IMR-90 (cell line): ENCODE measurements around the gene BFSP1. TPM values are rescaled to one million over a fixed set of nuclear protein-coding genes. Genes with fewer than 3 reads are reported as not detected.

Experiments
- ATAC-seq: fragments of 200-7000 bp; cut with Tn5 transposase; 2 replicates; pipeline ENCODE4 v1.9.1; 2020; ENCODE audit warnings: low read depth, mild to moderate bottlenecking, moderate library complexity
- BruUV-seq: library from RNA; stranded (reverse); fragments of 400-500 nt; replicated peaks from 2 replicates; lab custom pipeline; 2021; lab: Mats Ljungman, UMichigan
- CTCF ChIA-PET: fragments of 300-600 bp; formaldehyde crosslinking; extraction: SDS; loops from one replicate; lab custom pipeline; 2021; ENCODE audit warnings: antibody characterized with exemption; lab: Yijun Ruan, JAX
- POLR2A ChIA-PET: fragments of 300-600 bp; sonication (Branson Sonifier 250); formaldehyde crosslinking; loops from one replicate; lab custom pipeline; 2022; ENCODE audit warnings: antibody characterized with exemption; ENCODE audit not compliant: unreplicated experiment; lab: Charles Lee
- DNase-seq: peaks from one replicate; pipeline ENCODE4 v3.0.0; 2013
- H2AFZ ChIP-seq: replicated peaks from 2 replicates; pipeline ENCODE3; 2013; ENCODE audit warnings: low read length, mild to moderate bottlenecking; ENCODE audit not compliant: poor library complexity
- H2AK5ac ChIP-seq: 2 replicates; pipeline ENCODE4 v1.6.1; 2013; ENCODE audit warnings: low read depth, low read length, inconsistent platforms
- H2AK9ac ChIP-seq: replicated peaks from 2 replicates; pipeline ENCODE3; 2013; ENCODE audit warnings: mild to moderate bottlenecking, low read depth, low read length, moderate library complexity; ENCODE audit not compliant: poor library complexity
- H2BK120ac ChIP-seq: 2 replicates; pipeline ENCODE4 v1.6.1; 2013; ENCODE audit warnings: low read depth, low read length, inconsistent platforms
- H2BK15ac ChIP-seq: 3 replicates; pipeline ENCODE4 v1.6.1; 2013; ENCODE audit warnings: low read depth, low read length, inconsistent platforms
- H2BK20ac ChIP-seq: 2 replicates; pipeline ENCODE4 v1.6.1; 2013; ENCODE audit warnings: low read depth, mild to moderate bottlenecking, inconsistent platforms, low read length, moderate library complexity
- H2BK5ac ChIP-seq: 2 replicates; pipeline ENCODE4 v1.6.1; 2013; ENCODE audit warnings: mild to moderate bottlenecking, low read depth, low read length, inconsistent platforms; ENCODE audit not compliant: poor library complexity, severe bottlenecking
- H3K14ac ChIP-seq: replicated peaks from 2 replicates; pipeline ENCODE4 v1.6.1; 2013; ENCODE audit warnings: low read depth, low read length, inconsistent platforms
- H3K18ac ChIP-seq: 2 replicates; pipeline ENCODE4 v1.6.1; 2013; ENCODE audit warnings: low read depth, low read length, control low read depth
- H3K23ac ChIP-seq: 2 replicates; pipeline ENCODE4 v1.6.1; 2013; ENCODE audit warnings: low read depth, low read length, inconsistent platforms
- H3K27ac ChIP-seq: 2 replicates; pipeline ENCODE4 v1.5.1; 2013; ENCODE audit warnings: mild to moderate bottlenecking, control low read depth, low read length; ENCODE audit not compliant: insufficient read depth
- H3K27me3 ChIP-seq: 2 replicates; pipeline ENCODE4 v1.6.1; 2013; ENCODE audit warnings: low read length; ENCODE audit not compliant: control insufficient read depth, insufficient read depth
- H3K36me3 ChIP-seq: 2 replicates; pipeline ENCODE4 v1.6.1; 2013; ENCODE audit warnings: low read length, mixed read lengths; ENCODE audit not compliant: control insufficient read depth, insufficient read depth
- H3K4ac ChIP-seq: 2 replicates; pipeline ENCODE4 v1.6.1; 2013; ENCODE audit warnings: low read depth, low read length, inconsistent platforms
- H3K4me1 ChIP-seq: 2 replicates; pipeline ENCODE4 v1.6.1; 2013; ENCODE audit warnings: low read length, mixed read lengths; ENCODE audit not compliant: control insufficient read depth, insufficient read depth
- H3K4me2 ChIP-seq: 2 replicates; pipeline ENCODE4 v1.6.1; 2013; ENCODE audit warnings: low read depth, mild to moderate bottlenecking, control low read depth, low read length, moderate library complexity
- H3K4me3 ChIP-seq: 2 replicates; pipeline ENCODE4 v1.5.1; 2013; ENCODE audit warnings: low read depth, mild to moderate bottlenecking, control low read depth, low read length, moderate library complexity; ENCODE audit not compliant: insufficient read depth
- H3K56ac ChIP-seq: 2 replicates; pipeline ENCODE4 v1.6.1; 2013; ENCODE audit warnings: low read length, inconsistent platforms; ENCODE audit not compliant: insufficient read depth; ENCODE audit errors: extremely low read depth
- H3K79me1 ChIP-seq, 2 experiments: 2 replicates each; pipeline ENCODE4 v1.6.1; 2013; ENCODE audit warnings: low read length in 2 of 2, inconsistent platforms in 1 of 2, low read depth in 1 of 2
- H3K9ac ChIP-seq: 2 replicates; pipeline ENCODE4 v1.6.1; 2013; ENCODE audit warnings: low read depth, low read length, control low read depth
- H3K9me1 ChIP-seq: 2 replicates; pipeline ENCODE4 v1.6.1; 2013; ENCODE audit warnings: low read length, inconsistent platforms; ENCODE audit not compliant: insufficient read depth
- H3K9me3 ChIP-seq: 2 replicates; pipeline ENCODE4 v1.6.1; 2013; ENCODE audit warnings: low read length; ENCODE audit not compliant: control insufficient read depth, insufficient read depth
- H4K20me1 ChIP-seq: 2 replicates; pipeline ENCODE4 v1.6.1; 2013; ENCODE audit warnings: low read length, inconsistent platforms; ENCODE audit not compliant: insufficient read depth
- H4K5ac ChIP-seq: 2 replicates; pipeline ENCODE4 v1.6.1; 2013; ENCODE audit warnings: mild to moderate bottlenecking, low read depth, low read length, control low read depth
- H4K8ac ChIP-seq, 2 experiments: 2 replicates each; pipeline ENCODE4 v1.6.1; 2013; ENCODE audit warnings: low read depth in 2 of 2, low read length in 2 of 2, control low read depth in 1 of 2, inconsistent platforms in 1 of 2
- H4K91ac ChIP-seq: 2 replicates; pipeline ENCODE4 v1.6.1; 2013; ENCODE audit warnings: low read depth, low read length, inconsistent platforms; ENCODE audit not compliant: insufficient read depth
- BHLHE40 ChIP-seq: fragments of 150-350 bp; IDR thresholded peaks from 2 replicates; pipeline ENCODE4 v1.6.1; 2016; ENCODE audit warnings: mild to moderate bottlenecking, low read depth, low read length
- CHD1 ChIP-seq: IDR thresholded peaks from 2 replicates; pipeline ENCODE4 v1.6.1; 2012; ENCODE audit warnings: low read depth, low read length, improper control_type of control experiment
- FOS ChIP-seq: fragments of 150-350 bp; IDR thresholded peaks from 2 replicates; pipeline ENCODE4 v1.6.1; 2016; ENCODE audit warnings: low read depth, low read length
- MAFK ChIP-seq: IDR thresholded peaks from 2 replicates; pipeline ENCODE4 v1.6.1; 2012; ENCODE audit warnings: low read depth, low read length, improper control_type of control experiment
- NFE2L2 ChIP-seq: fragments of 150-350 bp; IDR thresholded peaks from 2 replicates; pipeline ENCODE4 v1.6.1; 2016; ENCODE audit warnings: low read depth, mild to moderate bottlenecking, low read length
- POLR2A ChIP-seq: IDR thresholded peaks from 2 replicates; pipeline ENCODE4 v1.6.1; 2012; ENCODE audit warnings: mild to moderate bottlenecking, low read depth, low read length
- RAD21 ChIP-seq: IDR thresholded peaks from 2 replicates; pipeline ENCODE4 v1.6.1; 2012; ENCODE audit warnings: low read length, improper control_type of control experiment
- RCOR1 ChIP-seq: IDR thresholded peaks from 2 replicates; pipeline ENCODE4 v1.6.1; 2012; ENCODE audit warnings: mild to moderate bottlenecking, low read length, improper control_type of control experiment; ENCODE audit not compliant: insufficient replicate concordance
- RFX5 ChIP-seq: IDR thresholded peaks from 2 replicates; pipeline ENCODE4 v1.8.0; 2012; ENCODE audit warnings: low read depth, mild to moderate bottlenecking, low read length, moderate library complexity
- WGBS, 2 experiments: methylation state at CpG; one replicate each; pipeline versions ENCODE4 v1.1.5 to v1.1.7; 2013; ENCODE audit warnings: missing lambda C conversion rate in 2 of 2; ENCODE audit not compliant: insufficient read length in 1 of 2; ENCODE audit errors: extremely low coverage in 2 of 2; 5-methylcytosine and 5-hydroxymethylcytosine counted together
- dilution Hi-C: fragments of 300-500 bp; cut with HindIII; formaldehyde crosslinking; loops from one replicate; pipeline ENCODE4 v1.14.3; 2018; ENCODE audit warnings: low sequenced_read_pairs; ENCODE audit not compliant: unreplicated experiment
- in situ Hi-C: fragments of 300-500 bp; cut with MboI; formaldehyde crosslinking; loops from 3 replicates; pipeline ENCODE4 v1.14.3; 2019; ENCODE audit warnings: low sequenced_read_pairs, inconsistent platforms, mixed read lengths
- intact Hi-C: fragments of 100-400 bp; cut with micrococcal nuclease; formaldehyde crosslinking; loops from 2 replicates; pipeline ENCODE4 v1.10.0; 2022
- polyA plus RNA-seq, 3 experiments: library from polyadenylated mRNA; depleted of rRNA; stranded (reverse); fragments of >200 nt; gene quantifications; 2 replicates each; pipeline ENCODE4 v1.2.3, GENCODE V29; 2012; ENCODE audit warnings: low replicate concordance in 1 of 3
- total RNA-seq: library from RNA; depleted of rRNA; stranded (reverse); fragments of >200 nt; gene quantifications from 2 replicates; pipeline ENCODE4 v1.2.3, GENCODE V29; 2012
- TF ChIP-seq, protein P1 (sequence below): fragments of 150-350 bp; IDR thresholded peaks from 2 replicates; pipeline ENCODE4 v1.6.1; 2016; ENCODE audit warnings: low read depth, mild to moderate bottlenecking, low read length, moderate library complexity, borderline replicate concordance
- TF ChIP-seq, protein P2 (sequence below): fragments of 150-350 bp; IDR thresholded peaks from 2 replicates; pipeline ENCODE4 v1.6.1; 2017; ENCODE audit warnings: mild to moderate bottlenecking, antibody characterized with exemption, low read length, low read depth
- TF ChIP-seq, protein P3 (sequence below): conservative IDR thresholded peaks from 2 replicates; pipeline ENCODE4 v1.5.1; 2012; ENCODE audit warnings: mild to moderate bottlenecking, low read depth, low read length, improper control_type of control experiment

Gene BFSP1
- total and polyA plus RNA-seq, 2 of the 4 experiments (the other 2 are of a cell fraction) = 1.1 to 2.0 TPM

DNA sequence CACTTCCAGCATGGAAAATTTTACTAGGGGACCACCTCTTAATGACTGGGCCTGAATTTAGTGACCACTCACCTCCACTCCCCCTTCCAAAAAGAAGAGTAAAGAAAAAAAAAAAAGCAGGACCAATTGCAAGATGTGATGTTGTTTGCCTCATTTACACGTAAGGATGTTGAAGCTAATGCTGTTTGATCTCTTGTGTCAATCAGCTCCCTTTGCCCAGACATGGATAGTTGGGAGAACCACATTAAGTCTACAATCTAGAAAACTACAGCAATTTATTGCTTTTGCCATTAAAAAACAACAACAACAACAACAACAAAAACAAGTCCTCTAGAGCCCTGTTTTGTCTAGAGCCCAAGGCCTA is 27.7 kb upstream of the BFSP1 start:
- Histone ChIP-seq H2AK9ac (no peak overlapping the region), H2AFZ (no peak overlapping the region), H2AK5ac (peak overlapping the region; percentile 68), H4K5ac (peak overlapping the region; percentile 55; the same call in 1 of the 2 replicates), H2BK15ac (peak overlapping the region; percentile 66; the same call in 2 of the 3 replicates), H3K14ac (peak overlapping the region; percentile 60), H4K91ac (peak overlapping the region; percentile 83), H3K9me3 (no peaks in the 10 kb centered on the region), H3K27me3 (no peaks in the 10 kb centered on the region), H3K36me3 (no peaks in the 10 kb centered on the region), H4K20me1 (peaks cover 8% of the 10 kb centered on the region; the same call in 1 of the 2 replicates), H3K79me1 (peaks cover 0 to 25% of the 10 kb centered on the region in 2 experiments; a peak in 3 of 4 replicates), H3K4me3 (no peak overlapping the region), H3K4me2 (peak overlapping the region; percentile 43; the same call in 1 of the 2 replicates), H2BK20ac (peak overlapping the region; percentile 69), H2BK120ac (peak overlapping the region; percentile 80), H2BK5ac (peak overlapping the region; percentile 98), H3K27ac (peak overlapping the region; percentile 64), H3K4ac (peak overlapping the region; percentile 82; the same call in 1 of the 2 replicates), H3K18ac (peak overlapping the region; percentile 85; the same call in 1 of the 2 replicates), H3K9ac (no peak overlapping the region; the same call in 1 of the 2 replicates), H3K23ac (peak overlapping the region; percentile 40; the same call in 1 of the 2 replicates), H4K8ac (peak overlapping the region; percentile 4 to 82; a peak in 3 of 4 replicates), H3K56ac (peak overlapping the region; percentile 55), H3K9me1 (peaks cover 19% of the 10 kb centered on the region), H3K4me1 (peaks cover 17% of the 10 kb centered on the region)
- BruUV-seq = no TSS peak
- POLR2A ChIA-PET = no interaction called here
- CTCF ChIA-PET = interaction anchor here (0.8 to 1.4 kb wide), 2 partner anchors 13 to 16 kb away, joined by 3 to 6 read pairs; no protein-coding TSS in a partner anchor
- intact Hi-C loops = loop anchor here (1.0 kb wide), 1 partner anchor 10 kb away; no protein-coding TSS in a partner anchor
- no peak for DNase-seq
- TF ChIP-seq POLR2A = no peak
- TF ChIP-seq MAFK = no peak
- TF ChIP-seq FOS = no peak
- TF ChIP-seq RFX5 = no peak
- TF ChIP-seq, protein P1, sequence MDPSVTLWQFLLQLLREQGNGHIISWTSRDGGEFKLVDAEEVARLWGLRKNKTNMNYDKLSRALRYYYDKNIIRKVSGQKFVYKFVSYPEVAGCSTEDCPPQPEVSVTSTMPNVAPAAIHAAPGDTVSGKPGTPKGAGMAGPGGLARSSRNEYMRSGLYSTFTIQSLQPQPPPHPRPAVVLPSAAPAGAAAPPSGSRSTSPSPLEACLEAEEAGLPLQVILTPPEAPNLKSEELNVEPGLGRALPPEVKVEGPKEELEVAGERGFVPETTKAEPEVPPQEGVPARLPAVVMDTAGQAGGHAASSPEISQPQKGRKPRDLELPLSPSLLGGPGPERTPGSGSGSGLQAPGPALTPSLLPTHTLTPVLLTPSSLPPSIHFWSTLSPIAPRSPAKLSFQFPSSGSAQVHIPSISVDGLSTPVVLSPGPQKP = no peak
- TF ChIP-seq BHLHE40 = no peak
- TF ChIP-seq, protein P2, sequence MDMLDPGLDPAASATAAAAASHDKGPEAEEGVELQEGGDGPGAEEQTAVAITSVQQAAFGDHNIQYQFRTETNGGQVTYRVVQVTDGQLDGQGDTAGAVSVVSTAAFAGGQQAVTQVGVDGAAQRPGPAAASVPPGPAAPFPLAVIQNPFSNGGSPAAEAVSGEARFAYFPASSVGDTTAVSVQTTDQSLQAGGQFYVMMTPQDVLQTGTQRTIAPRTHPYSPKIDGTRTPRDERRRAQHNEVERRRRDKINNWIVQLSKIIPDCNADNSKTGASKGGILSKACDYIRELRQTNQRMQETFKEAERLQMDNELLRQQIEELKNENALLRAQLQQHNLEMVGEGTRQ = no peak
- TF ChIP-seq CHD1 = no peak
- TF ChIP-seq, protein P3, sequence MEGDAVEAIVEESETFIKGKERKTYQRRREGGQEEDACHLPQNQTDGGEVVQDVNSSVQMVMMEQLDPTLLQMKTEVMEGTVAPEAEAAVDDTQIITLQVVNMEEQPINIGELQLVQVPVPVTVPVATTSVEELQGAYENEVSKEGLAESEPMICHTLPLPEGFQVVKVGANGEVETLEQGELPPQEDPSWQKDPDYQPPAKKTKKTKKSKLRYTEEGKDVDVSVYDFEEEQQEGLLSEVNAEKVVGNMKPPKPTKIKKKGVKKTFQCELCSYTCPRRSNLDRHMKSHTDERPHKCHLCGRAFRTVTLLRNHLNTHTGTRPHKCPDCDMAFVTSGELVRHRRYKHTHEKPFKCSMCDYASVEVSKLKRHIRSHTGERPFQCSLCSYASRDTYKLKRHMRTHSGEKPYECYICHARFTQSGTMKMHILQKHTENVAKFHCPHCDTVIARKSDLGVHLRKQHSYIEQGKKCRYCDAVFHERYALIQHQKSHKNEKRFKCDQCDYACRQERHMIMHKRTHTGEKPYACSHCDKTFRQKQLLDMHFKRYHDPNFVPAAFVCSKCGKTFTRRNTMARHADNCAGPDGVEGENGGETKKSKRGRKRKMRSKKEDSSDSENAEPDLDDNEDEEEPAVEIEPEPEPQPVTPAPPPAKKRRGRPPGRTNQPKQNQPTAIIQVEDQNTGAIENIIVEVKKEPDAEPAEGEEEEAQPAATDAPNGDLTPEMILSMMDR = no peak
- TF ChIP-seq RAD21 = no peak
- no peak for TF ChIP-seq RCOR1
- TF ChIP-seq NFE2L2 = no peak
- in situ Hi-C loops = no loop called here
- WGBS, 2 experiments = no CpG with 5 or more reads among the region's 1 CpG
- dilution Hi-C loops = no loop called here
- ATAC-seq = no peak
